Naive B cell (primary cell): ENCODE data around the gene MAP3K13. TPM values are rescaled to one million over a fixed set of nuclear protein-coding genes. Genes with fewer than 3 reads are reported as not detected.

ENCODE experiments used
- ATAC-seq, 2 donors: fragments of 150-1000 bp; cut with Tn5 transposase; 2 replicates each; pipeline ENCODE4 v1.10.0; 2021; ENCODE audit warnings: low read depth in 2 of 2, mild to moderate bottlenecking in 2 of 2, moderate library complexity in 2 of 2
- DNase-seq: peaks from one replicate; pipeline ENCODE4 v3.0.0; 2022
- H3K27ac Mint-ChIP-seq, 6 donors: one replicate each; pipeline ENCODE4 v1.8.0; 2020 to 2022; ENCODE audit warnings: mild to moderate bottlenecking in 6 of 6, mixed read lengths in 6 of 6, moderate library complexity in 5 of 6, inconsistent platforms in 2 of 6
- H3K27me3 Mint-ChIP-seq, 3 donors: one replicate each; pipeline ENCODE4 v1.8.0; 2021 to 2022; ENCODE audit warnings: mixed read lengths in 3 of 3, mild to moderate bottlenecking in 1 of 3
- H3K36me3 Mint-ChIP-seq, 2 donors: one replicate each; pipeline ENCODE4 v1.8.0; 2020 to 2022; ENCODE audit warnings: mixed read lengths in 2 of 2, inconsistent platforms in 1 of 2, mild to moderate bottlenecking in 1 of 2
- H3K4me1 Mint-ChIP-seq, 3 donors: one replicate each; pipeline ENCODE4 v1.8.0; 2020 to 2022; ENCODE audit warnings: mixed read lengths in 3 of 3, inconsistent platforms in 1 of 3, mild to moderate bottlenecking in 1 of 3, moderate library complexity in 1 of 3
- H3K4me3 Mint-ChIP-seq, 8 donors: one replicate each; pipeline ENCODE4 v1.8.0; 2020 to 2022; ENCODE audit warnings: mild to moderate bottlenecking in 8 of 8, mixed read lengths in 8 of 8, moderate library complexity in 8 of 8, inconsistent platforms in 2 of 8
- H3K9me3 Mint-ChIP-seq, 7 donors: one replicate each; pipeline ENCODE4 v1.8.0; 2020 to 2022; ENCODE audit warnings: mixed read lengths in 7 of 7, mild to moderate bottlenecking in 5 of 7, inconsistent platforms in 2 of 7, moderate library complexity in 1 of 7
- polyA plus RNA-seq, 6 donors: library from polyadenylated mRNA; unstranded; fragments of 300-500 nt; fragmentation: Illumina TruSeq; gene quantifications; one replicate each; pipeline ENCODE4 v1.2.3, GENCODE V29; 2021; ENCODE audit warnings: low read depth in 6 of 6

The MAP3K13 gene
- polyA plus RNA-seq, 6 donors from 2014 or later, result 39.9 to 64.9 (median 57.6) TPM

DNA sequence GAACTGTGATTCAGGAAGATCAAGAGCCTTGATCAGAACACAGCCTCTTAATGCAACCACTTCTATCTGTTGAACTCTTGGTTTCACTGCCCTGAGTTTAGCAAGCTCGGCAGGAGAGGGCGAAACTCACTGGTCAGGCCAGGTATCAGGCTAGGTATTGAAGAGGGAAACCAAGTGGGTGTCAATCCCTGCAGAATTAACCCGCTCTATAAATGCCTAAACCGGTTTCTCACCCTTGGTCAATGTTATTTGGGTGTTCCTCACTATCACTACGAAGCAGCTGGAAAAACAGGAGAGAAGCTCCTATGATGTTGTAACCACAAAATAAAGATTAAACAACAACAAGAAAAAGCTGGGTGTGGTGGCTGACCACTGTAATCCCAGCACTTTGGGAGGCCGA is 165.6 kb downstream of the MAP3K13 start:
- no peaks in the 10 kb centered on the region for H3K9me3 Mint-ChIP-seq
- H3K27me3 Mint-ChIP-seq, result peaks cover 21 to 29% (median 27%) of the 10 kb centered on the region in 3 donors
- H3K4me3 Mint-ChIP-seq, result no peak overlapping the region
- H3K36me3 Mint-ChIP-seq, result no peaks in the 10 kb centered on the region
- ATAC-seq (no peak), DNase-seq (no peak)
- no peaks in the 10 kb centered on the region for H3K4me1 Mint-ChIP-seq
- H3K27ac Mint-ChIP-seq, result no peak overlapping the region

- DNase-seq, result no peak
- H3K9me3 Mint-ChIP-seq, result no peaks in the 10 kb centered on the region
- ATAC-seq, result no peak
These were observed 167.9 kb downstream of the MAP3K13 start for GRCh38 chr3:185530856-185531255.

DNA sequence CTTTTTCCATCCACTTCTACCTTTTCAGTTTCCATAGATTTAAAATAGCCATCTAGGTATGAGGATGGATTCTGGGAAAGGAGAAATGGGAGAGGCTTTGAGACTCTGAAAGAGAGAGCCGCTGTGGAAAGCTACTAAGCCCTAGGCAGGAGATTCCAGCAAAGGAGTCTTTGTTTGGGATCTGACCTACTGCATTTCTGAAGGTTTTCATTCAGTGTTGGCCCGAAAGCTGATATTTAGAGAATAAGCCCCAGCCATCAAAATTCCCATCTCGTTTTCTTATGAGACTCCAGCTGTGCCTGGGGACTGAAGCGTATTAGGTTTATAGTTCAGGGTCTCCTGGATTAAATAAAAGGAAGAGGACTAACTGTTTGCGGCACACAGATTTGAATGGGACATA is 170.0 kb downstream of the MAP3K13 start:
- DNase-seq (no peak), ATAC-seq (no peak)
- Mint-ChIP-seq H3K4me3 (no peak overlapping the region), H3K36me3 (no peaks in the 10 kb centered on the region), H3K27ac (no peak overlapping the region), H3K4me1 (peaks cover 0 to 8% (median 5%) of the 10 kb centered on the region in 3 donors), H3K27me3 (peaks cover 7 to 13% (median 9%) of the 10 kb centered on the region in 3 donors), H3K9me3 (no peaks in the 10 kb centered on the region)

More at GRCh38 chr3:185530856-185531255, 167.9 kb downstream of the MAP3K13 start:
- no peak overlapping the region for H3K4me3 Mint-ChIP-seq
- H3K27me3 Mint-ChIP-seq, result peaks cover 10 to 21% (median 14%) of the 10 kb centered on the region in 3 donors
- H3K36me3 Mint-ChIP-seq, result no peaks in the 10 kb centered on the region
- no peak overlapping the region for H3K27ac Mint-ChIP-seq
- H3K4me1 Mint-ChIP-seq, result no peaks in the 10 kb centered on the region

GRCh38 chr3:185534511-185534910 is 171.6 kb downstream of the MAP3K13 start:
- no peak for ATAC-seq
- Mint-ChIP-seq H3K27me3 (peaks cover 0 to 6% (median 4%) of the 10 kb centered on the region in 3 donors), H3K27ac (no peak overlapping the region), H3K4me1 (peaks cover 0 to 8% (median 5%) of the 10 kb centered on the region in 3 donors), H3K9me3 (no peaks in the 10 kb centered on the region), H3K4me3 (no peak overlapping the region), H3K36me3 (no peaks in the 10 kb centered on the region)
- DNase-seq, result no peak

- no peak for DNase-seq
These were observed 174.5 kb downstream of the MAP3K13 start for GRCh38 chr3:185537369-185537970.

More at GRCh38 chr3:185537369-185537970, 174.5 kb downstream of the MAP3K13 start:
- Mint-ChIP-seq H3K27me3 (peaks cover 0 to 4% (median 0%) of the 10 kb centered on the region in 3 donors), H3K4me1 (peaks cover 0 to 8% (median 5%) of the 10 kb centered on the region in 3 donors), H3K36me3 (no peaks in the 10 kb centered on the region), H3K27ac (peak overlapping the region in 2 of 6 donors; percentile 16 to 40), H3K4me3 (peak overlapping the region in 1 of 8 donors; percentile 24), H3K9me3 (no peaks in the 10 kb centered on the region)
- peak; percentile 47 to 65 for ATAC-seq

Other genes starting within 250 kb of the MAP3K13 start
- gene C3orf70, start 210.1 kb upstream of the MAP3K13 start, polyA plus RNA-seq, result not detected
- gene EHHADH, start 109.1 kb upstream of the MAP3K13 start, polyA plus RNA-seq, result 1 to 10 TPM in 1 of 6 donors, under 1 TPM in 3, not detected in 2; 0.34 to 1.2 (median 0.44) TPM
- gene TMEM41A, start 135.9 kb downstream of the MAP3K13 start, polyA plus RNA-seq, result 10 to 100 TPM; 13.8 to 24.1 (median 18.7) TPM
- under 1 TPM in 1 of 6 donors, not detected in 5; 0.20 TPM for gene LIPH, start 189.5 kb downstream of the MAP3K13 start, polyA plus RNA-seq
- gene SENP2, start 223.2 kb downstream of the MAP3K13 start, polyA plus RNA-seq, result 10 to 100 TPM; 19.7 to 36.7 (median 28.0) TPM